Mammary epithelial cell (primary cell): ENCODE results near the gene GABPB2.

ENCODE experiments used
- EZH2 ChIP-seq: IDR thresholded peaks from 2 replicates; pipeline ENCODE4 v1.6.1; 2012; ENCODE audit warnings: low read length, inconsistent platforms, borderline replicate concordance
- TF ChIP-seq, protein P1 (sequence below), 2 donors: IDR thresholded peaks in 1 of 2; conservative IDR thresholded peaks in 1 of 2; 2 replicates each; pipeline ENCODE4 v1.5.1; 2011 to 2012; ENCODE audit warnings: inconsistent platforms in 2 of 2, low read length in 2 of 2, mild to moderate bottlenecking in 2 of 2, control low read depth in 1 of 2, low read depth in 1 of 2; ENCODE audit not compliant: insufficient read depth in 1 of 2; ENCODE audit errors: extremely low read depth in 1 of 2

DNA sequence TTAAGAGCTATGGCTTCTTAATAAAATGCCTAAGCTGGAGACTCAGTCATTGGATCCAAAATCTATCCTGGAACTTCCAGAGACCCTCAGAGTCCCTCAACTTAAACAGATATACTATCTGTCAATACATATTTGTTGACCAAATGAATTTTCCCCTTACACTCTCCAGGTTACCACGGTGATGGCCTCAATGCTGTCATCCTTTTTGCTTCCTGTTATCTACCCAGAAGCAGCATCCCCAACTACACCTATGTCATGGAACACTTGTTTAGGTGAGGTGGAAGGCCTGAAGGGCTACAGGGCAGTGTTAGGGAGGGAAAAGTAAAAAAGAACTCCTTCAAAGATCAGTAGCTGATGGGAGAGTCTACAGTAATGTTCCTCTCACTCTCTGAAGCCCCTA, 27.4 kb upstream of the GABPB2 start:
- TF ChIP-seq, protein P1, sequence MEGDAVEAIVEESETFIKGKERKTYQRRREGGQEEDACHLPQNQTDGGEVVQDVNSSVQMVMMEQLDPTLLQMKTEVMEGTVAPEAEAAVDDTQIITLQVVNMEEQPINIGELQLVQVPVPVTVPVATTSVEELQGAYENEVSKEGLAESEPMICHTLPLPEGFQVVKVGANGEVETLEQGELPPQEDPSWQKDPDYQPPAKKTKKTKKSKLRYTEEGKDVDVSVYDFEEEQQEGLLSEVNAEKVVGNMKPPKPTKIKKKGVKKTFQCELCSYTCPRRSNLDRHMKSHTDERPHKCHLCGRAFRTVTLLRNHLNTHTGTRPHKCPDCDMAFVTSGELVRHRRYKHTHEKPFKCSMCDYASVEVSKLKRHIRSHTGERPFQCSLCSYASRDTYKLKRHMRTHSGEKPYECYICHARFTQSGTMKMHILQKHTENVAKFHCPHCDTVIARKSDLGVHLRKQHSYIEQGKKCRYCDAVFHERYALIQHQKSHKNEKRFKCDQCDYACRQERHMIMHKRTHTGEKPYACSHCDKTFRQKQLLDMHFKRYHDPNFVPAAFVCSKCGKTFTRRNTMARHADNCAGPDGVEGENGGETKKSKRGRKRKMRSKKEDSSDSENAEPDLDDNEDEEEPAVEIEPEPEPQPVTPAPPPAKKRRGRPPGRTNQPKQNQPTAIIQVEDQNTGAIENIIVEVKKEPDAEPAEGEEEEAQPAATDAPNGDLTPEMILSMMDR (conservative IDR thresholded peaks at IDR 0.05 in 1 of 2, IDR thresholded peaks at IDR 0.05 in 1 of 2; ENCODE audit: extremely low read depth in 1 of 2, insufficient read depth in 1 of 2, low read depth in 1 of 2, low read length in 2 of 2) = no peak
- TF ChIP-seq EZH2 = no peak
